GM19438 (cell line): Measurements from ENCODE around the gene BBC3.

Experiments
- ATAC-seq: cut with Tn5 transposase; IDR thresholded peaks from one replicate; pipeline ENCODE4 v1.9.1; 2021; ENCODE audit warnings: low read depth; ENCODE audit not compliant: unreplicated experiment

Gene BBC3

GRCh38 chr19:47203254-47203653, 27.7 kb downstream of the BBC3 start:
- ATAC-seq, result no peak

- ATAC-seq, result no peak
Measured at GRCh38 chr19:47200530-47200929, 30.5 kb downstream of the BBC3 start.

GRCh38 chr19:47197141-47197540, 33.9 kb downstream of the BBC3 start:
- ATAC-seq, result no peak

- no peak for ATAC-seq
Measured at GRCh38 chr19:47195434-47195833, 35.6 kb downstream of the BBC3 start.

- no peak for ATAC-seq
Measured at GRCh38 chr19:47190167-47190727, 40.8 kb downstream of the BBC3 start.

- ATAC-seq, result no peak
Measured at GRCh38 chr19:47188507-47189033, 42.4 kb downstream of the BBC3 start.

GRCh38 chr19:47187797-47188196, 43.2 kb downstream of the BBC3 start:
- no peak for ATAC-seq

GRCh38 chr19:47187335-47187655, 43.7 kb downstream of the BBC3 start:
- no peak for ATAC-seq

- ATAC-seq, result peak; percentile 83
Measured at GRCh38 chr19:47186446-47187334, 44.3 kb downstream of the BBC3 start.

GRCh38 chr19:47183601-47184000, 47.4 kb downstream of the BBC3 start:
- no peak for ATAC-seq

GRCh38 chr19:47179653-47180310, 51.2 kb downstream of the BBC3 start:
- ATAC-seq, result no peak

- ATAC-seq, result no peak
Measured at GRCh38 chr19:47176627-47177090, 54.3 kb downstream of the BBC3 start.

- ATAC-seq, result no peak
Measured at GRCh38 chr19:47176071-47176626, 54.9 kb downstream of the BBC3 start.

GRCh38 chr19:47172666-47173455, 58.1 kb downstream of the BBC3 start:
- no peak for ATAC-seq
